Measurements from ENCODE around the gene EHMT1. TPM values are rescaled to one million over a fixed set of nuclear protein-coding genes. Genes with fewer than 3 reads are reported as not detected.

EHMT1 gene
- total and polyA plus RNA-seq, 2 of the 13 experiments (the other 11 are each of a cell fraction or from before 2014, with no cell fraction given) = 23.0 to 27.1 TPM

DNA sequence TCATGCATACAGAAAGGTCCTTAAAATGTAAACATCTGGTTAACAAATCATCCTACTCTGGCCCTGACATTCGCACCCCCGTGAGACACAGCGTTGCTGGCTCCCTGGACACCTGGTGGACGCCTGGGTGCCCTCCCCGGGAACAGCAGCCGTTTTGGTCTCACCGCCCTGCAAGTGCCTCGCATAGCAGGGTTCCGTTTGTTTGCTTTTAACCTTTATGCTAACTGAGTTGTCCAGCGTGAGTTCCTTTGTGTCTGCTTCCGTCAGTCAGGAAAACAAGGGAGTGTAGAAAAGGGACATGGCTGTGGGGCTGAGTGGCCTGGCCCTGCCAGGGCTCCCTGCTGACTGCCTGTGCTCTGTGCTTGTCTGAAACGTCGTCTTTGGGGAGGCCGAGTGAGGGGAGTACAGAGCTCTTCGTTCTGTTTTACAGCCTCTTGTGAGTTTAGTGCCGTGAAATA is 166.9 kb downstream of the EHMT1 start (continued):
- TF ChIP-seq AKNA (CRISPR knock-in tag; IDR thresholded peaks at IDR 0.05; ENCODE audit: borderline replicate concordance) (no peak), ZNF724P (CRISPR knock-in tag; IDR thresholded peaks at IDR 0.05; ENCODE audit: borderline replicate concordance) (no peak), NFE2L1 (CRISPR knock-in tag; IDR thresholded peaks at IDR 0.05; ENCODE audit: borderline replicate concordance) (no peak), ZBTB7B (CRISPR knock-in tag; IDR thresholded peaks at IDR 0.05) (0 out of 2 replicates have a peak, but pooled peaks have one; percentile 29), ZFP90 (CRISPR knock-in tag; IDR thresholded peaks at IDR 0.05; ENCODE audit: borderline replicate concordance) (no peak), ZBTB1 (CRISPR knock-in tag; IDR thresholded peaks at IDR 0.05; ENCODE audit: borderline replicate concordance) (no peak), ZNF24 (IDR thresholded peaks at IDR 0.05) (no peak), CERS6 (CRISPR knock-in tag; IDR thresholded peaks at IDR 0.05) (no peak), SP1 (IDR thresholded peaks at IDR 0.05) (no peak), SP1 (CRISPR knock-in tag; IDR thresholded peaks at IDR 0.05) (no peak), TBP (CRISPR knock-in tag; IDR thresholded peaks at IDR 0.05) (no peak), RBM22 (optimal IDR thresholded peaks at IDR 0.05; ENCODE audit: low read length) (peak; percentile 69), ZNF331 (CRISPR knock-in tag; IDR thresholded peaks at IDR 0.05) (peak; percentile 58; the same call in 1 of the 2 replicates), RNF219 (CRISPR knock-in tag; IDR thresholded peaks at IDR 0.05) (no peak), ZNF343 (CRISPR knock-in tag; IDR thresholded peaks at IDR 0.05) (no peak), CBX1 (IDR thresholded peaks at IDR 0.05; ENCODE audit: low read depth) (no peak), ATM (IDR thresholded peaks at IDR 0.05; ENCODE audit: borderline replicate concordance) (no peak), ARNTL (CRISPR knock-in tag; IDR thresholded peaks at IDR 0.05) (no peak), KDM5A (IDR thresholded peaks at IDR 0.05; ENCODE audit: borderline replicate concordance, low read length) (no peak), ZNF263 (CRISPR knock-in tag; IDR thresholded peaks at IDR 0.05) (no peak), AGO1 (IDR thresholded peaks at IDR 0.05; ENCODE audit: low read depth, low read length, poor library complexity, severe bottlenecking) (no peak), ZNF230 (CRISPR knock-in tag; IDR thresholded peaks at IDR 0.05) (no peak), ZNF296 (CRISPR knock-in tag; conservative IDR thresholded peaks at IDR 0.05) (no peak), PPARG (CRISPR knock-in tag; conservative IDR thresholded peaks at IDR 0.05) (peak; percentile 79; the same call in 1 of the 2 replicates)

All from HepG2 (cell line).